ENCODE results near the gene GPAM. TPM values are rescaled to one million over a fixed set of nuclear protein-coding genes. Genes with fewer than 3 reads are reported as not detected.

The GPAM gene
- total RNA-seq, 6 donors from 2014 or later: 6.7 to 26.2 (median 10.6) TPM

DNA sequence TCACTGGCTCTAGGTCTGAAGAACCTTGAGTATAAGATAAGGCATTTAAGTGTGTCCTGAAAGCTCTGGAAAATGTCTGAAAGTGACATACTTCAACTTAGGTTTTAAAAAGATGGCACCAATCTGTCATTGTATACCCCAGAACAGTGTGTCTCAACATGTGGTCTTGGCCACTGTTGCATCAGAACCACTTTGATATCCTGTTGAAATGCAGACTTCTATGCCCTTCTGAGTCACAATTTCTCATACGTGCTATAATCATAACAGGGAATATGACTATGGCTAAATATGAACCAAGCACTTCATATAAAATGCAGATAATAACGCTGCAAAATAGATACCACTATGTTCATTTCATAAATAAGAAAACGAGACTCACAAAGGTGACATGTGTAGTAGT is 38.0 kb upstream of the GPAM start:
- H3K4me1 ChIP-seq: no peaks in the 10 kb centered on the region
- WGBS, 2 donors: 83 to 88% methylated on average over 3 of the region's 3 CpGs
- DNase-seq (no peak), ATAC-seq (ENCODE audit: low FRiP score in 2 of 2) (no peak)
- H3K27me3 ChIP-seq: no peaks in the 10 kb centered on the region
- H3K36me3 ChIP-seq: no peaks in the 10 kb centered on the region
- no peak overlapping the region for H3K27ac ChIP-seq
- H3K9me3 ChIP-seq: peaks cover 0 to 5% (median 4%) of the 10 kb centered on the region in 4 donors
- TF ChIP-seq POLR2AphosphoS5 (IDR thresholded peaks at IDR 0.05): no peak
- no peak for TF ChIP-seq POLR2A (IDR thresholded peaks at IDR 0.05)
- TF ChIP-seq, protein P1, sequence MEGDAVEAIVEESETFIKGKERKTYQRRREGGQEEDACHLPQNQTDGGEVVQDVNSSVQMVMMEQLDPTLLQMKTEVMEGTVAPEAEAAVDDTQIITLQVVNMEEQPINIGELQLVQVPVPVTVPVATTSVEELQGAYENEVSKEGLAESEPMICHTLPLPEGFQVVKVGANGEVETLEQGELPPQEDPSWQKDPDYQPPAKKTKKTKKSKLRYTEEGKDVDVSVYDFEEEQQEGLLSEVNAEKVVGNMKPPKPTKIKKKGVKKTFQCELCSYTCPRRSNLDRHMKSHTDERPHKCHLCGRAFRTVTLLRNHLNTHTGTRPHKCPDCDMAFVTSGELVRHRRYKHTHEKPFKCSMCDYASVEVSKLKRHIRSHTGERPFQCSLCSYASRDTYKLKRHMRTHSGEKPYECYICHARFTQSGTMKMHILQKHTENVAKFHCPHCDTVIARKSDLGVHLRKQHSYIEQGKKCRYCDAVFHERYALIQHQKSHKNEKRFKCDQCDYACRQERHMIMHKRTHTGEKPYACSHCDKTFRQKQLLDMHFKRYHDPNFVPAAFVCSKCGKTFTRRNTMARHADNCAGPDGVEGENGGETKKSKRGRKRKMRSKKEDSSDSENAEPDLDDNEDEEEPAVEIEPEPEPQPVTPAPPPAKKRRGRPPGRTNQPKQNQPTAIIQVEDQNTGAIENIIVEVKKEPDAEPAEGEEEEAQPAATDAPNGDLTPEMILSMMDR (IDR thresholded peaks at IDR 0.05): no peak
- TF ChIP-seq EP300 (IDR thresholded peaks at IDR 0.05): no peak
- H3K4me3 ChIP-seq: no peak overlapping the region

DNA sequence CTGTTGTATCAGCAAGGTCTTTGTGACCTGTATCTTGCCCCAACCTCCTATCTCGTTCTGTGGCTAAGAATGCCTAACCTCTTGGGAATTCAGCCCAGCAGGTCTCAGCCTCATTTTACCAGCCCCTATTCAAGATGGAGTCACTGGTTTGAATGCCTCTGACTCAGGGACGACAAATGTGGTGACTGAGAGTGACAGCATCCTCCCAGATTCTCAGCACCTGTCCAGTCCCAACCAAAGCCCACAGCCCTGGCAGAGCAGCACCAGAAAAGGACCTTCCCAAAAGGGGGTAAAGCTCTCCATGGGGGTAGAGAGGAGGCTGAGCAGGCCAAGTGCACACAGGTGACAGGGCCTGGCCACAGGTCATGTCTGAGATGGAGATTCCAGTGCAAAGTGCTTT is 35.4 kb upstream of the GPAM start:
- 70 to 87% methylated on average over 1 to 2 of the region's 2 CpGs for WGBS, 2 donors
- no peak for DNase-seq
- no peak for ATAC-seq (ENCODE audit: low FRiP score in 2 of 2)

DNA sequence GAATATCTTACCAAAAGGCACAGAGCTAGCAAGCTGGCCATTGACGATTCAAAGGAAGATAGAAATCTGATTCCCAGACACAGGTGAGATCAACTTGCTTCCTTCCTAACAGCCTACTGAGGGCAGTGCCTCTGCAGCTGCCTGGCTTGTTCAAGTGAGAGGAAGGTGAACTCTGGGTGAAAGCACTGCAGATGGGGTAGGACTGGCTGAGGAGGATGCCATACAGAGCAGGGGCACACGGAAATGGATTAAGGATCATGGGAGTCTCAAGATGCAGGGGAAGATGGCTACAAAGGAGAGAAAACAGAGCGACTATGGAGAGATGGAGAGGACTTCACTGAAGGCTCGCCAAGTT is 34.4 kb upstream of the GPAM start:
- no peak for DNase-seq
- Histone ChIP-seq H3K4me3 (no peak overlapping the region), H3K9me3 (peaks cover 0 to 5% (median 4%) of the 10 kb centered on the region in 4 donors), H3K36me3 (no peaks in the 10 kb centered on the region), H3K4me1 (no peaks in the 10 kb centered on the region), H3K27ac (no peak overlapping the region), H3K27me3 (no peaks in the 10 kb centered on the region)
- no peak for ATAC-seq (ENCODE audit: low FRiP score in 2 of 2)
- TF ChIP-seq POLR2A (IDR thresholded peaks at IDR 0.05): no peak
- TF ChIP-seq, protein P1 (IDR thresholded peaks at IDR 0.05): no peak
- no peak for TF ChIP-seq EP300 (IDR thresholded peaks at IDR 0.05)
- no peak for TF ChIP-seq POLR2AphosphoS5 (IDR thresholded peaks at IDR 0.05)
- 69 to 73% methylated on average over 4 of the region's 4 CpGs for WGBS, 2 donors

More for the DNA sequence above, 35.4 kb upstream of the GPAM start:
- no peaks in the 10 kb centered on the region for H3K36me3 ChIP-seq
- H3K27ac ChIP-seq: no peak overlapping the region
- H3K4me1 ChIP-seq: no peaks in the 10 kb centered on the region
- H3K9me3 ChIP-seq: peaks cover 0 to 5% (median 4%) of the 10 kb centered on the region in 4 donors
- H3K4me3 ChIP-seq: no peak overlapping the region
- no peaks in the 10 kb centered on the region for H3K27me3 ChIP-seq
- TF ChIP-seq, protein P1 (IDR thresholded peaks at IDR 0.05): no peak

DNA sequence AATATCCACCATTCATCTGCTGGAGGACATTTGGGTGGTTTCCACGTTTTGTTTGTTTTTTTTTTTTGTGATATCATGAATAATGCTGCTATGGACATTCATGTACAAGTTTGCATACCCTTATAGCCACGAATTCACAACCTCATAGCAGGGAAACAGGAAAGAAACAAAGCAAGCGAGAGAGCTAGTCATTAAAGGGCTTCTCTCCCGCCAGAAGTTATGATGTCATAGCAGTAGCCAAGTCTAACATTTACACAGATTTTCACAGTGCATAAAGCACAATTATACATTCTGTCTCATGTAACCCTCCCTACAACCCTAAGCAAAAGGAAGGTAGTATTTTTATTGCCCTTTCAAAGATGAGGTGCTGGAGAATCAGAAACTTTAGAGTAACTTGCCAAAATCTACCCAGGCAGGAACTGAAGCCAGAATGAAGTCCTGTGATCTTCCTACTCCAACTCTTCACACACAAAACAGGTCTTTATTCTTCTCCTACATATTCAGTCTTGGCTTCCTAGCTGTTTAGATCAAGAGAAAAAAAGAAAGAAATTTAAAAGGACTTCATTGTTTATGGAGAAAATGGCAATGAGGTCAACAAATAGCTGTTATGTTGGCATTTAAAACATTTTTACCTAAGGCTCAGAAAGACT is 33.9 kb upstream of the GPAM start:
- ATAC-seq (ENCODE audit: low FRiP score in 2 of 2) (no peak), DNase-seq (no peak)
- no peak overlapping the region for H3K4me3 ChIP-seq
- no peaks in the 10 kb centered on the region for H3K27me3 ChIP-seq
- H3K36me3 ChIP-seq: no peaks in the 10 kb centered on the region
- H3K9me3 ChIP-seq: peaks cover 0 to 5% (median 4%) of the 10 kb centered on the region in 4 donors
- no peak overlapping the region for H3K27ac ChIP-seq
- 36 to 39% methylated on average over 4 of the region's 4 CpGs for WGBS, 2 donors
- TF ChIP-seq, protein P1 (IDR thresholded peaks at IDR 0.05): no peak
- TF ChIP-seq EP300 (IDR thresholded peaks at IDR 0.05) (no peak), POLR2A (IDR thresholded peaks at IDR 0.05) (no peak), POLR2AphosphoS5 (IDR thresholded peaks at IDR 0.05) (no peak)
- H3K4me1 ChIP-seq: no peaks in the 10 kb centered on the region

DNA sequence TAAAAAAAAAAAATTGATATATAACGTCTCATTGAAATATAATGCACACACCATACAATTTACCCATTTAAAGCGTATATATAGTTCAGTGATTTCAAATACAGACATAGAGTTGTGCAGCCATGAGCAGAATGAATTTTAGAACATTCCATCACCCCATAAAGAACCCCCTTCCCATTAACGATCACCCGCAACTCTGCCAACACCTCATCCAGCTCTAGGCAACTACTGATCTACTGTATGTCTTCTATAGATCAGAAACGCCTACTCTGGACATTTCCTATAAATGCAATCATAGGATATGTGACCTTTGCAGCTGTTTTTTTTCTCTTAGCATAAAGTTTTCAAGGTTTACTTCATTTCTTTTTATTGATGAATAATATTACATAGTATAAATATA is 33.4 kb upstream of the GPAM start:
- Histone ChIP-seq H3K9me3 (peaks cover 0 to 5% (median 4%) of the 10 kb centered on the region in 4 donors), H3K36me3 (no peaks in the 10 kb centered on the region), H3K27ac (no peak overlapping the region), H3K4me3 (no peak overlapping the region), H3K4me1 (no peaks in the 10 kb centered on the region), H3K27me3 (no peaks in the 10 kb centered on the region)
- ATAC-seq (ENCODE audit: low FRiP score in 2 of 2): no peak
- no peak for TF ChIP-seq EP300 (IDR thresholded peaks at IDR 0.05)
- TF ChIP-seq, protein P1 (IDR thresholded peaks at IDR 0.05): no peak
- no peak for TF ChIP-seq POLR2A (IDR thresholded peaks at IDR 0.05)
- TF ChIP-seq POLR2AphosphoS5 (IDR thresholded peaks at IDR 0.05): no peak
- no peak for DNase-seq
- 81% methylated on average over 5 of the region's 5 CpGs for WGBS, 2 donors

Data from upper lobe of left lung (tissue), 6 donors.